Endothelial cell of umbilical vein (primary cell): Measurements from ENCODE around the gene ITIH4. TPM values are rescaled to one million over a fixed set of nuclear protein-coding genes. Genes with fewer than 3 reads are reported as not detected.

ENCODE experiments used
- BruUV-seq: library from RNA; stranded (reverse); fragments of 400-500 nt; replicated peaks from 2 replicates; lab custom pipeline; 2021; lab: Mats Ljungman, UMichigan
- CTCF ChIA-PET: fragments of 300-600, 350-600 bp; sonication (Branson Sonifier 250); formaldehyde crosslinking; loops from one replicate; lab custom pipeline; 2021; ENCODE audit warnings: antibody characterized with exemption, inconsistent platforms; lab: Charles Lee
- POLR2A ChIA-PET: fragments of 300-600, 350-600 bp; sonication (Branson Sonifier 250); formaldehyde crosslinking; loops from one replicate; lab custom pipeline; 2021; ENCODE audit warnings: antibody characterized with exemption, inconsistent platforms; lab: Charles Lee
- DNase-seq: peaks from one replicate; pipeline ENCODE4 v3.0.0-alpha.2; 2011; ENCODE audit warnings: low read depth, low spot score
- FAIRE-seq: peaks from 2 replicates; lab custom pipeline; 2011; peaks lifted over from hg19 to GRCh38; lab: Jason Lieb, UNC
- H2AFZ ChIP-seq: 2 replicates; pipeline ENCODE4 v1.6.0; 2012; ENCODE audit warnings: low read depth, low read length, control low read depth, inconsistent platforms
- H3K27ac ChIP-seq: 2 replicates; pipeline ENCODE4 v1.5.1; 2011; ENCODE audit warnings: low read depth, mild to moderate bottlenecking, control low read depth, low read length, moderate library complexity; ENCODE audit not compliant: insufficient read depth
- H3K27me3 ChIP-seq, 2 experiments: 2 replicates each; pipeline versions ENCODE4 v1.6.0 to v1.6.1; 2011; ENCODE audit warnings: low read length in 2 of 2, mixed read lengths in 1 of 2; ENCODE audit not compliant: control insufficient read depth in 2 of 2, insufficient read depth in 2 of 2
- H3K36me3 ChIP-seq, 2 experiments: 2 replicates in 1 of 2; 3 replicates in 1 of 2; pipeline ENCODE4 v1.5.1; 2011; ENCODE audit warnings: low read length in 2 of 2, mild to moderate bottlenecking in 1 of 2, moderate library complexity in 1 of 2; ENCODE audit not compliant: control insufficient read depth in 2 of 2, insufficient read depth in 2 of 2; ENCODE audit errors: extremely low read depth in 1 of 2
- H3K4me1 ChIP-seq: 3 replicates; pipeline ENCODE4 v1.5.1; 2011; ENCODE audit warnings: mild to moderate bottlenecking, low read length; ENCODE audit not compliant: control insufficient read depth, insufficient read depth; ENCODE audit errors: extremely low read depth
- H3K4me2 ChIP-seq: 2 replicates; pipeline ENCODE4 v1.6.1; 2011; ENCODE audit warnings: low read length, control low read depth, mixed read lengths; ENCODE audit not compliant: insufficient read depth
- H3K4me3 ChIP-seq, 3 experiments: fragments of 200-600 bp in 1 of 3; sonication (generic), shearing (Covaris generic) in 1 of 3; replicated peaks in 1 of 3; 2 replicates each; pipeline ENCODE4 v1.5.1; 2011 to 2016; ENCODE audit warnings: control low read depth in 3 of 3, low read length in 3 of 3, mild to moderate bottlenecking in 2 of 3, inconsistent platforms in 1 of 3, low read depth in 1 of 3, moderate library complexity in 1 of 3; ENCODE audit not compliant: insufficient read depth in 1 of 3
- H3K79me2 ChIP-seq: 2 replicates; pipeline ENCODE4 v1.6.0; 2012; ENCODE audit warnings: low read length, inconsistent platforms; ENCODE audit not compliant: control insufficient read depth, insufficient read depth
- H3K9ac ChIP-seq: replicated peaks from 2 replicates; pipeline ENCODE3; 2011; ENCODE audit warnings: low read length, control low read depth; ENCODE audit not compliant: insufficient read depth; ENCODE audit errors: extremely low read depth
- H3K9me1 ChIP-seq: replicated peaks from 3 replicates; pipeline ENCODE4 v1.6.0; 2011; ENCODE audit warnings: mild to moderate bottlenecking, low read length; ENCODE audit not compliant: control insufficient read depth, insufficient read depth; ENCODE audit errors: extremely low read depth
- H3K9me3 ChIP-seq: replicated peaks from 2 replicates; pipeline ENCODE4 v1.5.1; 2012; ENCODE audit warnings: low read length, inconsistent platforms; ENCODE audit not compliant: control insufficient read depth, insufficient read depth
- H4K20me1 ChIP-seq: replicated peaks from 2 replicates; pipeline ENCODE3; 2011; ENCODE audit warnings: mild to moderate bottlenecking, low read length; ENCODE audit not compliant: control insufficient read depth, insufficient read depth; ENCODE audit errors: extremely low read depth
- EZH2 ChIP-seq: IDR thresholded peaks from 2 replicates; pipeline ENCODE4 v1.6.1; 2012; ENCODE audit warnings: borderline replicate concordance, low read depth, mild to moderate bottlenecking, moderate library complexity, low read length, inconsistent platforms; ENCODE audit not compliant: severe bottlenecking
- FOS ChIP-seq: IDR thresholded peaks from 2 replicates; pipeline ENCODE4 v1.6.1; 2011; ENCODE audit warnings: mild to moderate bottlenecking, low read length, moderate library complexity, borderline replicate concordance; ENCODE audit not compliant: insufficient read depth
- GATA2 ChIP-seq: IDR thresholded peaks from 2 replicates; pipeline ENCODE4 v1.7.0; 2011; ENCODE audit warnings: low read depth, mild to moderate bottlenecking, moderate library complexity, mixed read lengths, low read length; ENCODE audit not compliant: insufficient read length, insufficient read depth
- JUN ChIP-seq: IDR thresholded peaks from 2 replicates; pipeline ENCODE4 v1.6.1; 2011; ENCODE audit warnings: borderline replicate concordance, low read depth; ENCODE audit not compliant: insufficient read length, insufficient read depth
- MAX ChIP-seq: IDR thresholded peaks from 2 replicates; pipeline ENCODE4 v1.6.1; 2011; ENCODE audit not compliant: insufficient read depth, insufficient read length
- MYC ChIP-seq: IDR thresholded peaks from one replicate; pipeline ENCODE4 v1.6.1; 2011; ENCODE audit warnings: mild to moderate bottlenecking, low read depth, low read length
- POLR2A ChIP-seq: IDR thresholded peaks from 2 replicates; pipeline ENCODE4 v1.6.1; 2012; ENCODE audit warnings: low read depth, mild to moderate bottlenecking, control low read depth, low read length
- POLR2AphosphoS5 ChIP-seq: IDR thresholded peaks from 2 replicates; pipeline ENCODE4 v1.6.1; 2012; ENCODE audit warnings: low read depth, mild to moderate bottlenecking, control low read depth, low read length, moderate library complexity; ENCODE audit not compliant: insufficient read depth
- dilution Hi-C: fragments of 300-500 bp; cut with MboI; formaldehyde crosslinking; loops from one replicate; pipeline ENCODE4 v1.15.0; 2019; ENCODE audit warnings: low sequenced_read_pairs; ENCODE audit not compliant: extremely low pct_ligation_motif_present
- intact Hi-C: fragments of 100-400 bp; cut with micrococcal nuclease; formaldehyde crosslinking; loops from one replicate; pipeline ENCODE4 v1.10.0; 2022
- polyA plus RNA-seq, 4 experiments: library from polyadenylated mRNA; depleted of rRNA in 3 of 4; stranded (reverse) in 3 of 4; unstranded in 1 of 4; fragments of >200 nt; gene quantifications; 2 replicates each; pipeline versions ENCODE4 v1.2.1 to v1.2.3, GENCODE V29; 2011 to 2012; ENCODE audit warnings: missing spikeins in 1 of 4
- total RNA-seq: library from RNA; stranded (reverse); gene quantifications from 2 replicates; pipeline ENCODE4 v1.2.3, GENCODE V29; 2021
- TF ChIP-seq, protein P1 (sequence below), 2 donors: IDR thresholded peaks; 1 replicate in 1 of 2; 2 replicates in 1 of 2; pipeline ENCODE4 v1.5.1; 2011; ENCODE audit warnings: low read length in 2 of 2, mild to moderate bottlenecking in 2 of 2, moderate library complexity in 2 of 2, control low read depth in 1 of 2, inconsistent platforms in 1 of 2, low read depth in 1 of 2; ENCODE audit not compliant: insufficient read depth in 1 of 2; ENCODE audit errors: extremely low read depth in 1 of 2

ITIH4 gene
- total and polyA plus RNA-seq, 2 donors (not counting 3 experiments of a cell fraction or from before 2014, with no cell fraction given) = 0.17 to 2.4 TPM

DNA sequence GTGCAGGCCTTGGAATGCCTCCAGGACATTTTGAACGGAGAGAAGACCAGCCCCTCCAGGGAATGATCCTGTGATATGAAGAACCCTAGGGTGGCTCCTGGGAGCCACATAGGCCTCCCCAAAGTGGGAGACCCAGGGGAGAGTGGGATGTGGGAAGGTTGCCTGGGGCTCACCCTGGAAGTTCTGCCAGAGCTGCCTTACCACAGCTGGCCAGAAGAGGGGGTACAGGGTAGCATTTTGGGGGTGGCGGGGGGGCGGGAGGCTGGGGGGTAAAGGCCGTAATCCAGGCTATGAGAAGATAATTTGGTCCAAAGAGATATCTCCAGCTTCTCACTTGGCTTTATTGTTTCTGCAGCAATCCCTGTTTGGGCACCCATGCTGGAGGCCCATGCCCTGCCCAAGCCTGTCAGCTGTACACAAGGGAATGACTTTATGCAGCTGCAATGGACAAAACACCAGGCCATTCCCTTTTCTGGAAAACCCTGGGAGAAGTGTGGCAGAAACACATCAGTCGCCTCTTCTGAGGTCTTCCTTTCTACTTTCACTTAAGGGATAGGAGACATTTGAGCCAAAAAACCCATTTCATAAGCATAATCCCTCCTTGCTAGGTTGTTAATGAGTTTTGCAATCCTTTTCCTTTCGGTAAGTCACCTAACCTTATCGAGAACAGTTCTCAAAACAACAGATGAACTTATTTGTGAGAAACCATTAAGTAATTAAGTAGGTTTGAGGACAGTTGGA is 15.4 kb upstream of the ITIH4 start:
- ChIA-PET CTCF (interaction anchor here (0.6 to 2.6 kb wide), 12 partner anchors 9 to 244 kb away, joined by 3 to 11 read pairs (median 6); no protein-coding TSS in a partner anchor), POLR2A (no interaction called here)
- Histone ChIP-seq H4K20me1 (no peaks in the 10 kb centered on the region), H3K9ac (no peak overlapping the region), H3K36me3 (peaks cover 0 to 4% of the 10 kb centered on the region in 2 experiments), H3K27ac (no peak overlapping the region), H2AFZ (no peak overlapping the region), H3K9me3 (no peaks in the 10 kb centered on the region), H3K4me3 (no peak overlapping the region), H3K27me3 (no peaks in the 10 kb centered on the region), H3K9me1 (no peaks in the 10 kb centered on the region), H3K4me2 (no peak overlapping the region), H3K4me1 (no peaks in the 10 kb centered on the region), H3K79me2 (no peaks in the 10 kb centered on the region)
- no TSS peak for BruUV-seq
- FAIRE-seq = no peak
- dilution Hi-C loops = no loop called here
- TF ChIP-seq JUN = no peak
- TF ChIP-seq, protein P1, sequence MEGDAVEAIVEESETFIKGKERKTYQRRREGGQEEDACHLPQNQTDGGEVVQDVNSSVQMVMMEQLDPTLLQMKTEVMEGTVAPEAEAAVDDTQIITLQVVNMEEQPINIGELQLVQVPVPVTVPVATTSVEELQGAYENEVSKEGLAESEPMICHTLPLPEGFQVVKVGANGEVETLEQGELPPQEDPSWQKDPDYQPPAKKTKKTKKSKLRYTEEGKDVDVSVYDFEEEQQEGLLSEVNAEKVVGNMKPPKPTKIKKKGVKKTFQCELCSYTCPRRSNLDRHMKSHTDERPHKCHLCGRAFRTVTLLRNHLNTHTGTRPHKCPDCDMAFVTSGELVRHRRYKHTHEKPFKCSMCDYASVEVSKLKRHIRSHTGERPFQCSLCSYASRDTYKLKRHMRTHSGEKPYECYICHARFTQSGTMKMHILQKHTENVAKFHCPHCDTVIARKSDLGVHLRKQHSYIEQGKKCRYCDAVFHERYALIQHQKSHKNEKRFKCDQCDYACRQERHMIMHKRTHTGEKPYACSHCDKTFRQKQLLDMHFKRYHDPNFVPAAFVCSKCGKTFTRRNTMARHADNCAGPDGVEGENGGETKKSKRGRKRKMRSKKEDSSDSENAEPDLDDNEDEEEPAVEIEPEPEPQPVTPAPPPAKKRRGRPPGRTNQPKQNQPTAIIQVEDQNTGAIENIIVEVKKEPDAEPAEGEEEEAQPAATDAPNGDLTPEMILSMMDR (IDR thresholded peaks at IDR 0.05; ENCODE audit: extremely low read depth in 1 of 2, insufficient read depth in 1 of 2, low read depth in 1 of 2, low read length in 2 of 2) = peak in 1 of 2 donors; percentile 47
- intact Hi-C loops = no loop called here
- DNase-seq = no peak

DNA sequence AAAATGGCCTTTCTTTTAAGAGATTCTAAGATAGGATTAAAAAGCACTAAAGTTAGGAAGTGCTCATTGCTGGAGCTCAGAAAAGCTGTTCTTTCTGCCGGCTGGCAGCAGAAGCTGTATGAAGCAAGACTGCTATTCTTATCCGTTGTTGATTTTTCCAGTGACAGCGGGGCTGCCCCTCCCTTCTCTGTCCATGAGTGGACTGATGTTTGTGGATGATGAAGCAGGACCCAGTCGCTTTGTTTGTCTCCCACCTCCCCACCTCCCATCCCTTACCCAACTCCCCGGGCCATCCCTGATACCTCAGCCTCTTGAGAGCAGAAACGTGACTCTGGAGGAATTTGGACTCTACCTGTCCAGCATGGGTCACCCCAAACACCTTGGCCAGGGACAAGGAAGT is 14.7 kb upstream of the ITIH4 start:
- FAIRE-seq = no peak
- intact Hi-C loops = no loop called here
- Histone ChIP-seq H3K4me2 (no peak overlapping the region), H2AFZ (no peak overlapping the region), H3K36me3 (peaks cover 0 to 4% of the 10 kb centered on the region in 2 experiments), H3K27ac (no peak overlapping the region), H3K9me3 (no peaks in the 10 kb centered on the region), H3K9ac (no peak overlapping the region), H4K20me1 (no peaks in the 10 kb centered on the region), H3K4me1 (no peaks in the 10 kb centered on the region), H3K79me2 (no peaks in the 10 kb centered on the region), H3K9me1 (no peaks in the 10 kb centered on the region), H3K4me3 (no peak overlapping the region), H3K27me3 (no peaks in the 10 kb centered on the region)
- ChIA-PET POLR2A (no interaction called here), CTCF (interaction anchor here (0.6 to 2.6 kb wide), 12 partner anchors 8 to 244 kb away, joined by 3 to 11 read pairs (median 6); no protein-coding TSS in a partner anchor)
- DNase-seq = no peak
- no peak for TF ChIP-seq MYC
- TF ChIP-seq POLR2AphosphoS5 = no peak
- no peak for TF ChIP-seq JUN
- TF ChIP-seq, protein P1 (IDR thresholded peaks at IDR 0.05; ENCODE audit: extremely low read depth in 1 of 2, insufficient read depth in 1 of 2, low read depth in 1 of 2, low read length in 2 of 2) = no peak
- no peak for TF ChIP-seq MAX
- no peak for TF ChIP-seq EZH2
- no peak for TF ChIP-seq FOS
- no peak for TF ChIP-seq GATA2
- no peak for TF ChIP-seq POLR2A
- no TSS peak for BruUV-seq
- dilution Hi-C loops = no loop called here
